ENCODE data around the gene SMURF2.
A peak's percentile ranks its signal among the peaks of the same experiment; 100 is the strongest.

The SMURF2 gene

GRCh38 chr17:64537488-64537887, 124.6 kb downstream of the SMURF2 start:
- no peak for DNase-seq

GRCh38 chr17:64536913-64537312, 125.2 kb downstream of the SMURF2 start:
- DNase-seq, result no peak

GRCh38 chr17:64535357-64535756, 126.8 kb downstream of the SMURF2 start:
- DNase-seq, result no peak

- DNase-seq, result no peak
Measured at GRCh38 chr17:64534187-64534586, 127.9 kb downstream of the SMURF2 start.

GRCh38 chr17:64533784-64534183, 128.3 kb downstream of the SMURF2 start:
- no peak for DNase-seq

- no peak for DNase-seq
Measured at GRCh38 chr17:64532409-64532808, 129.7 kb downstream of the SMURF2 start.

GRCh38 chr17:64531955-64532371, 130.1 kb downstream of the SMURF2 start:
- DNase-seq, result no peak

- DNase-seq, result no peak
Measured at GRCh38 chr17:64529221-64529620, 132.9 kb downstream of the SMURF2 start.

GRCh38 chr17:64527914-64528313, 134.2 kb downstream of the SMURF2 start:
- DNase-seq, result no peak

GRCh38 chr17:64520359-64520758, 141.7 kb downstream of the SMURF2 start:
- no peak for DNase-seq

- DNase-seq, result no peak
Measured at GRCh38 chr17:64519601-64520000, 142.5 kb downstream of the SMURF2 start.

GRCh38 chr17:64515829-64516228, 146.3 kb downstream of the SMURF2 start:
- DNase-seq, result no peak

- DNase-seq, result no peak
Measured at GRCh38 chr17:64515419-64515818, 146.7 kb downstream of the SMURF2 start.

GRCh38 chr17:64509179-64509578, 152.9 kb downstream of the SMURF2 start:
- no peak for DNase-seq

- DNase-seq, result no peak
Measured at GRCh38 chr17:64508683-64509082, 153.4 kb downstream of the SMURF2 start.

- no peak for DNase-seq
Measured at GRCh38 chr17:64507413-64507782, 154.7 kb downstream of the SMURF2 start.

GRCh38 chr17:64506576-64507412, 155.3 kb downstream of the SMURF2 start, which contains the start of gene CEP95:
TSS of gene CEP95 (plus strand) at chr17:64506977. CDS start at chr17:64507098, 121 bp downstream.
- DNase-seq, result peak; percentile 99

- peak; percentile 92 for DNase-seq
Measured at GRCh38 chr17:64506201-64506575, 155.9 kb downstream of the SMURF2 start, which contains the start of gene DDX5. TSS of gene DDX5 (minus strand) at chr17:64506289. CDS start at chr17:64506119, 170 bp downstream.

GRCh38 chr17:64505340-64506200, 156.5 kb downstream of the SMURF2 start:
- DNase-seq, result peak; percentile 89

GRCh38 chr17:64504769-64505339, 157.3 kb downstream of the SMURF2 start:
- DNase-seq, result no peak

- no peak for DNase-seq
Measured at GRCh38 chr17:64503821-64504768, 158.0 kb downstream of the SMURF2 start.

GRCh38 chr17:64503341-64503740, 158.8 kb downstream of the SMURF2 start:
- DNase-seq, result no peak
